Measurements from ENCODE around the gene ADAM12.

The ADAM12 gene

GRCh38 chr10:126042906-126043305 lies 345.4 kb downstream of the ADAM12 start:
- TF ChIP-seq CTCF (IDR thresholded peaks at IDR 0.05; ENCODE audit: insufficient read depth, low read length, missing control alignments), result no peak
- H3K4me3 ChIP-seq (ENCODE audit: low read depth, low read length), result no peak overlapping the region
- no peak for DNase-seq (ENCODE audit: low read depth, low spot score)
- CTCF ChIA-PET, result no interaction called here
- POLR2A ChIA-PET, result no interaction called here

- ChIA-PET POLR2A (no interaction called here), CTCF (no interaction called here)
- no peak for DNase-seq (ENCODE audit: low read depth, low spot score)
- TF ChIP-seq CTCF (IDR thresholded peaks at IDR 0.05; ENCODE audit: insufficient read depth, low read length, missing control alignments), result no peak
- no peak overlapping the region for H3K4me3 ChIP-seq (ENCODE audit: low read depth, low read length)
These were observed 345.9 kb downstream of the ADAM12 start for GRCh38 chr10:126042354-126042753.

- CTCF ChIA-PET, result no interaction called here
- no peak for DNase-seq (ENCODE audit: low read depth, low spot score)
- H3K4me3 ChIP-seq (ENCODE audit: low read depth, low read length), result no peak overlapping the region
- no peak for TF ChIP-seq CTCF (IDR thresholded peaks at IDR 0.05; ENCODE audit: insufficient read depth, low read length, missing control alignments)
- POLR2A ChIA-PET, result no interaction called here
These were observed 346.5 kb downstream of the ADAM12 start for GRCh38 chr10:126041804-126042231.

- DNase-seq (ENCODE audit: low read depth, low spot score), result no peak
- no peak for TF ChIP-seq CTCF (IDR thresholded peaks at IDR 0.05; ENCODE audit: insufficient read depth, low read length, missing control alignments)
- ChIA-PET POLR2A (no interaction called here), CTCF (interaction anchor here (1.2 kb wide), 1 partner anchor 11 kb away, joined by 3 read pairs; no protein-coding TSS in a partner anchor)
- no peak overlapping the region for H3K4me3 ChIP-seq (ENCODE audit: low read depth, low read length)
These were observed 347.2 kb downstream of the ADAM12 start for GRCh38 chr10:126041117-126041516.

GRCh38 chr10:126037946-126038345 lies 350.3 kb downstream of the ADAM12 start:
- POLR2A ChIA-PET, result no interaction called here
- no peak for TF ChIP-seq CTCF (IDR thresholded peaks at IDR 0.05; ENCODE audit: insufficient read depth, low read length, missing control alignments)
- CTCF ChIA-PET, result no interaction called here
- no peak overlapping the region for H3K4me3 ChIP-seq (ENCODE audit: low read depth, low read length)
- DNase-seq (ENCODE audit: low read depth, low spot score), result no peak

GRCh38 chr10:126036515-126036914 lies 351.8 kb downstream of the ADAM12 start:
- DNase-seq (ENCODE audit: low read depth, low spot score), result no peak
- H3K4me3 ChIP-seq (ENCODE audit: low read depth, low read length), result no peak overlapping the region
- ChIA-PET CTCF (interaction anchor here (1.1 kb wide), 1 partner anchor 19 kb away, joined by 4 read pairs; no protein-coding TSS in a partner anchor), POLR2A (no interaction called here)
- TF ChIP-seq CTCF (IDR thresholded peaks at IDR 0.05; ENCODE audit: insufficient read depth, low read length, missing control alignments), result no peak

All from AG04449 (cell line).